Putamen (tissue), 1 donor: ENCODE data around the gene COMMD4.
"Not testable (repeated sequence)": the region's sequence is repeated elsewhere in the genome, so short reads cannot be mapped to it uniquely, and the experiment has no call there.

Experiments used
- DNase-seq: peaks from one replicate; pipeline ENCODE4 v3.0.0-alpha.2; 2016; ENCODE audit warnings: low spot score

Gene COMMD4

GRCh38 chr15:75332093-75332492 is 3.8 kb upstream of the COMMD4 start:
- DNase-seq: not testable (repeated sequence)

- not testable (repeated sequence) for DNase-seq
These were observed 2.0 kb upstream of the COMMD4 start for GRCh38 chr15:75333654-75334419.

- no peak for DNase-seq
These were observed 554 bp upstream of the COMMD4 start for GRCh38 chr15:75335313-75335704.

GRCh38 chr15:75338661-75339240 is 2.9 kb downstream of the COMMD4 start:
- no peak for DNase-seq

GRCh38 chr15:75339531-75340240 is 3.8 kb downstream of the COMMD4 start:
- no peak for DNase-seq

GRCh38 chr15:75342221-75342620 is 6.4 kb downstream of the COMMD4 start:
- no peak for DNase-seq

- DNase-seq: not testable (repeated sequence)
These were observed 8.1 kb downstream of the COMMD4 start for GRCh38 chr15:75343953-75344352.

GRCh38 chr15:75346796-75347221 is 10.9 kb downstream of the COMMD4 start, which contains the start of gene NEIL1:
Gene NEIL1, plus strand, starts transcription at chr15:75347039. Its CDS starts 1,867 bp downstream, at chr15:75348906.
- DNase-seq: no peak

GRCh38 chr15:75347222-75348033 is 11.6 kb downstream of the COMMD4 start:
- peak; percentile 62 for DNase-seq

- no peak for DNase-seq
These were observed 12.2 kb downstream of the COMMD4 start for GRCh38 chr15:75348034-75348561.

- no peak for DNase-seq
These were observed 12.9 kb downstream of the COMMD4 start for GRCh38 chr15:75348562-75349350.

- not testable (repeated sequence) for DNase-seq
These were observed 13.4 kb downstream of the COMMD4 start for GRCh38 chr15:75349351-75349669.

- DNase-seq: no peak
These were observed 14.2 kb downstream of the COMMD4 start for GRCh38 chr15:75349851-75350588.

- no peak for DNase-seq
These were observed 14.9 kb downstream of the COMMD4 start for GRCh38 chr15:75350601-75351361.

- no peak for DNase-seq
These were observed 16.6 kb downstream of the COMMD4 start for GRCh38 chr15:75352186-75353080.

- DNase-seq: no peak
These were observed 17.7 kb downstream of the COMMD4 start for GRCh38 chr15:75353604-75354003.

GRCh38 chr15:75354454-75354853 is 18.6 kb downstream of the COMMD4 start:
- no peak for DNase-seq

- DNase-seq: no peak
These were observed 19.5 kb downstream of the COMMD4 start for GRCh38 chr15:75355369-75355768.

- DNase-seq: no peak
These were observed 20.1 kb downstream of the COMMD4 start for GRCh38 chr15:75356006-75356405.
